ENCODE data around the gene RAB37. TPM values are rescaled to one million over a fixed set of nuclear protein-coding genes. Genes with fewer than 3 reads are reported as not detected.
A peak's percentile ranks its signal among the peaks of the same experiment; 100 is the strongest.

Gene RAB37
- total and polyA plus RNA-seq, 2 of the 13 experiments (the other 11 are each of a cell fraction or from before 2014, with no cell fraction given): 0.91 to 3.7 TPM

- TF ChIP-seq PLRG1 (conservative IDR thresholded peaks at IDR 0.05): no peak
- no peak for TF ChIP-seq ZNF513 (CRISPR knock-in tag; conservative IDR thresholded peaks at IDR 0.05)
- TF ChIP-seq, protein P1, sequence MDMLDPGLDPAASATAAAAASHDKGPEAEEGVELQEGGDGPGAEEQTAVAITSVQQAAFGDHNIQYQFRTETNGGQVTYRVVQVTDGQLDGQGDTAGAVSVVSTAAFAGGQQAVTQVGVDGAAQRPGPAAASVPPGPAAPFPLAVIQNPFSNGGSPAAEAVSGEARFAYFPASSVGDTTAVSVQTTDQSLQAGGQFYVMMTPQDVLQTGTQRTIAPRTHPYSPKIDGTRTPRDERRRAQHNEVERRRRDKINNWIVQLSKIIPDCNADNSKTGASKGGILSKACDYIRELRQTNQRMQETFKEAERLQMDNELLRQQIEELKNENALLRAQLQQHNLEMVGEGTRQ (IDR thresholded peaks at IDR 0.05; ENCODE audit: low read depth, low read length): no peak
- TF ChIP-seq, protein P1 (CRISPR knock-in tag; IDR thresholded peaks at IDR 0.05; ENCODE audit: borderline replicate concordance): no peak; the same call in 1 of the 2 replicates
- TF ChIP-seq U2AF1 (optimal IDR thresholded peaks at IDR 0.05; ENCODE audit: low read depth, low read length): peak; percentile 81
- TF ChIP-seq KLF6 (CRISPR knock-in tag; IDR thresholded peaks at IDR 0.05): peak; percentile 81; the same call in 1 of the 2 replicates
- peak; percentile 84; the same call in 1 of the 2 replicates for TF ChIP-seq SNAPC2 (CRISPR knock-in tag; IDR thresholded peaks at IDR 0.05)
- TF ChIP-seq ARNT2 (CRISPR knock-in tag; IDR thresholded peaks at IDR 0.05; ENCODE audit: low read depth): peak; percentile 86
- peak; percentile 60; the same call in 1 of the 2 replicates for TF ChIP-seq ZBTB38 (CRISPR knock-in tag; IDR thresholded peaks at IDR 0.05)
- TF ChIP-seq ZNF883 (CRISPR knock-in tag; IDR thresholded peaks at IDR 0.05; ENCODE audit: not compliant biosample characterization): peak; percentile 43
- no peak for TF ChIP-seq SMAD9 (CRISPR knock-in tag; IDR thresholded peaks at IDR 0.05)
- TF ChIP-seq, protein P2, sequence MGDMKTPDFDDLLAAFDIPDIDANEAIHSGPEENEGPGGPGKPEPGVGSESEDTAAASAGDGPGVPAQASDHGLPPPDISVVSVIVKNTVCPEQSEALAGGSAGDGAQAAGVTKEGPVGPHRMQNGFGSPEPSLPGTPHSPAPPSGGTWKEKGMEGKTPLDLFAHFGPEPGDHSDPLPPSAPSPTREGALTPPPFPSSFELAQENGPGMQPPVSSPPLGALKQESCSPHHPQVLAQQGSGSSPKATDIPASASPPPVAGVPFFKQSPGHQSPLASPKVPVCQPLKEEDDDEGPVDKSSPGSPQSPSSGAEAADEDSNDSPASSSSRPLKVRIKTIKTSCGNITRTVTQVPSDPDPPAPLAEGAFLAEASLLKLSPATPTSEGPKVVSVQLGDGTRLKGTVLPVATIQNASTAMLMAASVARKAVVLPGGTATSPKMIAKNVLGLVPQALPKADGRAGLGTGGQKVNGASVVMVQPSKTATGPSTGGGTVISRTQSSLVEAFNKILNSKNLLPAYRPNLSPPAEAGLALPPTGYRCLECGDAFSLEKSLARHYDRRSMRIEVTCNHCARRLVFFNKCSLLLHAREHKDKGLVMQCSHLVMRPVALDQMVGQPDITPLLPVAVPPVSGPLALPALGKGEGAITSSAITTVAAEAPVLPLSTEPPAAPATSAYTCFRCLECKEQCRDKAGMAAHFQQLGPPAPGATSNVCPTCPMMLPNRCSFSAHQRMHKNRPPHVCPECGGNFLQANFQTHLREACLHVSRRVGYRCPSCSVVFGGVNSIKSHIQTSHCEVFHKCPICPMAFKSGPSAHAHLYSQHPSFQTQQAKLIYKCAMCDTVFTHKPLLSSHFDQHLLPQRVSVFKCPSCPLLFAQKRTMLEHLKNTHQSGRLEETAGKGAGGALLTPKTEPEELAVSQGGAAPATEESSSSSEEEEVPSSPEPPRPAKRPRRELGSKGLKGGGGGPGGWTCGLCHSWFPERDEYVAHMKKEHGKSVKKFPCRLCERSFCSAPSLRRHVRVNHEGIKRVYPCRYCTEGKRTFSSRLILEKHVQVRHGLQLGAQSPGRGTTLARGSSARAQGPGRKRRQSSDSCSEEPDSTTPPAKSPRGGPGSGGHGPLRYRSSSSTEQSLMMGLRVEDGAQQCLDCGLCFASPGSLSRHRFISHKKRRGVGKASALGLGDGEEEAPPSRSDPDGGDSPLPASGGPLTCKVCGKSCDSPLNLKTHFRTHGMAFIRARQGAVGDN (CRISPR knock-in tag; IDR thresholded peaks at IDR 0.05): peak; percentile 85
- TF ChIP-seq RFX3 (CRISPR knock-in tag; IDR thresholded peaks at IDR 0.05): no peak
- peak; percentile 50; the same call in 1 of the 2 replicates for TF ChIP-seq PPARG (CRISPR knock-in tag; conservative IDR thresholded peaks at IDR 0.05)
- TF ChIP-seq ZNF3 (CRISPR knock-in tag; IDR thresholded peaks at IDR 0.05): peak; percentile 51; the same call in 1 of the 2 replicates
- TF ChIP-seq ZNF337 (CRISPR knock-in tag; IDR thresholded peaks at IDR 0.05; ENCODE audit: borderline replicate concordance, low read depth): peak; percentile 93; the same call in 1 of the 2 replicates
- no peak for TF ChIP-seq NBN (conservative IDR thresholded peaks at IDR 0.05)
- no peak for TF ChIP-seq ZNF572 (CRISPR knock-in tag; IDR thresholded peaks at IDR 0.05)
- peak; percentile 68 for TF ChIP-seq ZNF317 (CRISPR knock-in tag; IDR thresholded peaks at IDR 0.05)
- TF ChIP-seq RFXAP (CRISPR knock-in tag; IDR thresholded peaks at IDR 0.05; ENCODE audit: borderline replicate concordance): peak; percentile 79; the same call in 1 of the 2 replicates
- TF ChIP-seq ZNF615 (CRISPR knock-in tag; IDR thresholded peaks at IDR 0.05; ENCODE audit: borderline replicate concordance): peak; percentile 79; the same call in 1 of the 2 replicates
These were observed at the start of gene RAB37 (continued) for GRCh38 chr17:74736513-74737298.

Data from HepG2 (cell line).